GM21381 (cell line): Measurements from ENCODE around the gene SEH1L.
"Not testable (repeated sequence)": the region's sequence is repeated elsewhere in the genome, so short reads cannot be mapped to it uniquely, and the experiment has no call there.

Experiments used
- ATAC-seq: cut with Tn5 transposase; IDR thresholded peaks from one replicate; pipeline ENCODE4 v1.9.1; 2021; ENCODE audit warnings: mild to moderate bottlenecking, moderate library complexity; ENCODE audit not compliant: unreplicated experiment

SEH1L gene

DNA sequence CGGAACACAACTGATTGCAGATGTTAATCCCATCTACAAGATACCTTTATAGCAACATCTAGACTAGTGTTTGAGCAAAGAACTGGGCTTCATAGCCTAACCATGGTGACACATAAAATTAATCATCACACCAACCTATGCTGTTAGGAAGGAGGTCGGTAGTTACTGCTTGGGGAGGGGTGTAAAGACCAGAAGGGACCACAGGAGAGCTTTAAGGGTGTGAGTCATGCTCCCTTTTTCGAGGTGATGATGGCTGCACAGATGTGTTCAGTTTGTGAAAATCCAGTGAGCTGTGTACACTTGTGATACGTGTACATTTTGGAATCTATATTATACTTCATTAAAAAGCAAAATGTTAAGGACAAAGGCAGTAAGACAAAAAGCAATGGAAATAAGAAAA, 4.6 kb upstream of the SEH1L start:
- no peak for ATAC-seq

DNA sequence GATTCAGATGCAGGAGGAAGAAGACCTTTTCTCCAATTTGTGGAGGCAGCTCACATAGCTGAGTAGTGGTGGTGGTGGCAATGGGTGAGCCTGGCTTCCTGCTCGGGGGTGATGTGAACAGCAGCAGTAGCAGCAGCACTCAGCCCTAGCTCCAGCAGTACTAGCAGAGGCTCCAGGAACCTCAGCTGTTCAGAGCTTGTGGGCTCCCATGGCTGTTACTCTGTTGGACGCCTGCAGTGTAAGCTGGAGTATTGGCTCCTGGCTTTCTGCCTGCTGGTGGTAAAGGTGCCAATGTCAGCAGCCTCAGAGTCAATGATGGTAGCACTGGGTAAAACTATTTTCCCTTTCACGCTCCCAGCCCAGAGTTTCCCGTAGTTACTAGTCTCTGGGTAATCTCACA, 3.1 kb upstream of the SEH1L start:
- no peak for ATAC-seq

DNA sequence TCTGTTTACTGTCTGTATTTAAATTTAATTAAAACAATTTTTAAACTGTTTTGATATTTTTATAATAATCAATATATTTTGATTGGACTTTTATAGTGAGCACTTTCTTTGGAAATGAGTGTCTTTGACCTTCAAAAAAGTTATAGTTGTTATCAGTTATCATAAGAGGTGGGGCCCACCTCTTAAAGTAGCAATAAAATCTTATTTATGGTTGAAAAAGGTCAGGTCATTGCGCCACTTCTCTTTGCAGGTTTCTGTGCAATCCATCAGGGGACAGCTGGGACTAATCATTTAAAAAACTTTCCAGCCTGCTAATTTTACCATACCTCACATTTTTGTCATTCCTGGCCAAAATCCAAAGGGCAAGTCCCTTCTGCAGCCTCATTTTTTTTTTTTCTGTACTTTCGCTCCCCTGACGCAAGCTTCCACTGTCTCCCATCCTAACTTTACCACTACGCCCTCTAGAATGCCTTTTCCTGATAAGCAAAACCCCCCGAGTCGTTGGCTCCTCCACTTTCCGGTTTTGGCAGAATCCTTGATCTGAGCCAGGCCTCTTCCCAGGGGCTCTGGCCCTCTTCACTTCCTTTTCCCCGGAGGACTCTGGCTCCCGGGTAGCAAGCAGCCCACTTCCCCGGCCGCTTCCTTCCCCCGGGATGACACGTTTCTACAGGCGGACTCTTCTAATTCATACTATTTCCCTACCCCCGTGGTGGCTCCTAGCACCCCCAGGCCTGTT, 1.1 kb upstream of the SEH1L start:
- ATAC-seq = no peak

DNA sequence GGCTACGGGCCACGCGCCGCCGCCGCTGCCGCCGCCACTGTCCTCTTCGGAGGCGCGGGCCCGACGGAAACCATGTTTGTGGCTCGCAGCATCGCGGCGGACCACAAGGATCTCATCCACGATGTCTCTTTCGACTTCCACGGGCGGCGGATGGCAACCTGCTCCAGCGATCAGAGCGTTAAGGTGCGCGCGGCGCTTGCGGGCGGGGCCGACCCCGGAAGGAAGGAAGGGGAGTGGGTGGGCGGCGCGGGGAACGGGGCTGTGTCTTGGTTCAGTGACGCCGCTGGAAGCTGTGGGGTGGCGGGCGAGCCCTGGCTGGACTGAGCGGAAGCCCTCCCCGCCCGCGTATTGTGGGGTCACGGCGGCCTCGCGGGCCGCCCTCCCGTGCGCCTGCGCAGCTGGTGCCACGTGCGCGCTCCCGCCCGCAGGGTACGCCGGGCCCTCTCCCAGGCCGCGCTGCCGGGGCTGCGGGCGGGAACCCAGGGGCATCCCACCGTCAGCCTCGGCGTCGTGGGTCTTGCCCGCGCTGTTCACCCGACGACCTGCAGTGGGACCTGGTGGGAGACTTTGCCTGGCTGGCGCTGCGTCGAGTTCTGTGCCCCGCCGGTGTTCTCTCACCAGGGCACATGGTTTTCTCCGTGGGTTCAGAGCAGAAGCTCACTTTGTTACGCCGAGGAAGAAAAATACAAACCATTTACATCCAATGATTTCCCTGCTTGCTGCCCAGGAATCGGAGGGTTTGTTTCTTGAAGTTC, 416 bp downstream of the SEH1L start:
- peak; percentile 71 for ATAC-seq

DNA sequence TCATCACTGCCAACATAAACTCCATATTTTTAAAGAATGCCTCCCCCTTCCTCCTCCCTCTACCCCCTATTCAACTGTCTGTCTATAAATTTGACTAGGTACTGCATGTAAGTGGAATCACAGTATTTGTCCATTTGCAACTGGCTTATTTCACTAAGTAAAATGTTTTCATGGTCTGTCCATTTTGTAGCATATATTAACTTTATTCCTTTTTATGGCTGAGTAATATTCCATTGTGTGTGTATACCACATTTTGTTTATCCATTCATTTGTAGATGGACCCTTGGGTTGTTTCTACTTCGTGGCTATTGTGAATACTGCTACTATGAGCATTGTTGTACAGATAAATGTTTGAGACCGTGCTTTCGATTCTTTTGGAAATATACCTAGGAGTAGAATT, 10.7 kb downstream of the SEH1L start:
- ATAC-seq = no peak

DNA sequence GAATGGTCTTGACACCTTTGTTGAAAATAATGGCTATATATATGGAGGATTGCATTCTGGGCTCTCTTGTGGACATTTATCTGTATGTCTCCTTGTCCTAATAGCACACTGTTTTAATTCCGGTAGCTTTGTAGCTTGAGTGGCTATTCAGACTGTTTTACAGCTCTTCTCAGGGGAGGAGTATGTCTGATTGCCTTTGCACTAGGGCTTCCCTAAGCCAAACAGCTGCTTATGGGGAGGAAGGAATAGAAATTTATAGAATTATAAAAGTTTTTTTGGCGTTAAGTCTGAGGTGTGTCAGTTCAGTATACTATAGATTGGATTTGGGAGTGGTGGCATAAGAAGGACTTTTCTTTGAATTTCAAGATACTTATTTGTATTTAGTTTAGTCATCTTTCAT, 12.6 kb downstream of the SEH1L start:
- ATAC-seq = no peak

DNA sequence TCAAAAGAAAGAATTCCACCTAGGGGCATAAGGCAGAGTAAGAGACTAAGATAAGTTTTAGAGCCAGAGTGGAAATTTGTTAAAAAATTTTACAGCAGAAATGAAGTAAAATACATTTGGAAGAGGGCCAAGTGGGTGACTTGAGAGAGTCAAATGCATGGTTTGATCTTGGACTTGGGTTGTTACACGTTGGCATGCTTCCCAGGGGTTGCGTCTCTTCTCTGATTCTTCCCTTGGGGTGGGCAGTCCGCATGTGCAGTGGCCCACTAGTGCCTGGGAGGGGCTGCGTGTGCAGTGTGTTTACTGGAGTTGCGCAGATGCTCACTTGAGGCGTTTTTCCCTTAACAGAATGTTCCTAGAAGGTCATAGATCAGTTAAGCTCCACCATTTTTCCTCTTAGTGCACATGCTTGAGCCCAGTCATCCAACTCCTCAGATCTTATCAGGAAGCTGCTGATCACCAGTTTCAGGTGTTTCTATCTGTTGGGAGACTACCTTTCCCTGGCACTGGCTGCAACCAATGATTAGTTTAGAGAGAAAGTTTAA, 13.1 kb downstream of the SEH1L start:
- no peak for ATAC-seq

DNA sequence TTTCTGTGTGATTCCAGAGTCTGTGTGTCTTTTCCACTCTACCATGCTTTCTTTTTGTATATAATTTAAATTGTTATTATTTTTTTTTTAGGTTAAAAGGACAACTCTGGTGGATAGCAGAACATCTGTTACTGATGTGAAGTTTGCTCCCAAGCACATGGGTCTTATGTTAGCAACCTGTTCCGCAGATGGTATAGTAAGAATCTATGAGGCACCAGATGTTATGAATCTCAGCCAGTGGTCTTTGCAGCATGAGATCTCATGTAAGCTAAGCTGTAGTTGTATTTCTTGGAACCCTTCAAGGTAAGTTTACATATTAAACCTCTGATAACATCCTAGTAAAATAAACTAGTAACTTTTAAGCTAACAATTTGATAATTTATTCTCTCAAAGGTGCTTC, 15.3 kb downstream of the SEH1L start:
- no peak for ATAC-seq

DNA sequence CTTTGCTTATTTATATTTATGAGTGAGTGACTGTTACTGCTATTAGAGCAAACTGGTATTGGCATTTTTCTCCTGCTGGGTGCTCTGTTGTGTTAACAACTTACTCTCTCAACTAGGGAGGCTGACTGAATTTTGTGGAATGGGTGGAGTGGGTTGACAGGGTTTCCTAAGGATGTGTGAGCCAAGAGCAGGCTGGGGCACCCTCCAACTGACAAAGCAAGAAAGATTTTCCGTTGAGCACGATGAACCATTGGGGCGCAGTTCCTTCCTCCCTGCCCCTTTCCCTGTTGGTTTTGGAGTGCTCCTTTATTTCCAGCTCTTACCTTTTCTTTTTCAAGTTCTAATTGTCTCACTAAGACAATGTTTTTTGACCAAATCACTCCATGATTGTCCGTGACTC, 20.3 kb downstream of the SEH1L start:
- ATAC-seq = no peak

DNA sequence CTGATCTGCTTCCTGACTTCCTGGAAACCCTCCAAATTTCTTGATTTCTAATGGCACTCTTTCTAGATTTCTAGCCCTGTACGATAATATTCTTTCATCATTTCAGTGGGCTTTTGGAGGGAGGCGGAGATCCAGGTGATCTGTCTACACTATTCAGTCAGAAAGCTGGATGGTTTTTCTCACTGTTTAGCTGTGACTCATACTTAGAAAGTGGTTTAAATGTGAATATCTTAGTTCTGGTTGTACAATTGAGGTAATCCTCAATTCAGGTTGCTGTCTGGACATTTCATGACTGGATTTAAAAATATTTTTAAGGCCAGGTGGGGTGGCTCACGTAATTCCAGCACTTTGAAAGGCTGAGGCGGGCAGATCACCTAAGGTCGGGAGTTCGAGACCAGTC, 20.8 kb downstream of the SEH1L start:
- ATAC-seq = no peak

DNA sequence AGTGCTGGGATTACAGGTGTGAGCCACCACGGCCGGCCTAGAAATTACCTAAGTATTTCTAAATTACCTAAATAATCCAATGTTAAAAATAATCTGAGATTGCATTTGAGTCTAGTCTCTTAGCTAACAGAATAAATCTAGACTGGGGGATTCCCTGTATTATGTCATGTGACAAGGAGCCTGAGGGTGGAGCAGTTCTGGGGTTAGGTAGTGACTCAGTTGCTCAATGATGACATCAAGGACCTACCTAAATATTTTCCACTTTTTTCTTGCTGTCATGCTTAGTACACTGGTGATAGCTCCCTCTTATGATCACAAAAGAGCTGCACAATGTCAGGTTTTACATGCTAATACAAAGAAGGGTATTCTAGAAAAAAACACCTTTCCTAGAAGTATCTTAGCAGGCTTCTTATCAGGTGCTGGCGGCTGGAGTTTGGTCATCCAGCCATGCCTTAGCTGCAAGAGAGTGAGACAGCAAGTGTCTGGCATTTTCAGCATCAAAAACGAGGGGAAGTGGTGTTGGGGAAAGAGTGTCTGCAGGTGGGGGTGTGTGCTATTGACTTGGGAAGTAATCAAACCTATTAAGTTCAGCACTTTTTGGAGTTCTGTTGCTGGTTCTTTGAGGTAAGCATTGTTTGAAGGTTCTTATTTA, 25.9 kb downstream of the SEH1L start:
- no peak for ATAC-seq

DNA sequence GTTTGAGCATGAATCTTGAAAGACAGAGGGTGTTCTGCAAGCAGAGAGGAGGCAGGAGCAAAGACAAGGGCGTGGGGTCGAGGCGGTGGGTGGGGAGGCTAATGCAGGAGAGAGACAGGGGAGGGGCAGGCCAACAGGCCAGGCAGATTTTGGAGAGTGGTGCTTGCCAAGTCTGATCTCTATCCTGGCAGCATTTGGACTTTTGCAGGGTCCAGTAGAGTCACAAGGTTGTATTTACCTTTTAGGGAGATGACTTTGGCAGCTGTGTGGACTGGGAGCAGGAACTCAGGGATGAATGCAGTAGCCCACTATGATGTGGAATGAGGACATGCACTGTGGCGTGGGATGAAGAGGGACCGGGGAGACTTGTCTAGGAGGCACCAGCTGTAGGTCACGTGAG, 27.7 kb downstream of the SEH1L start:
- no peak for ATAC-seq

DNA sequence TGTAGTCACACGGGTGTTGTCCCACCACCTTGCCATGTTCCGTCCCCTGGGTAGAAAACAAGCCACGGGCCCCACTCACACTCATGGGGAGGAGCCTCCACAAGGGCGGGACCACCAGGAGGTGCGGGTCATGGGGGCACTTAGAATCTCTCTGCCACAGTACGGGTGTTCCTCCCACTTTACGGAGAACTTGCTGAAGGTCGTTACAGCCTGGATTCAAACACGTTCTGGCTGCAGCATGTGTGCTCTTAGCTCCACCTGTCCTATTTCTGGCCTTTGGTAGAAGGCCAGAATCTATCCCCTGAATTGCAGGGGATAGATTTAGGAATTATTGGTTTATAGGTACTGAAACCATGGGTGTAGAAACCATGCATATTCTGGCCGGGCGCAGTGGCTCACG, 28.5 kb downstream of the SEH1L start:
- no peak for ATAC-seq

DNA sequence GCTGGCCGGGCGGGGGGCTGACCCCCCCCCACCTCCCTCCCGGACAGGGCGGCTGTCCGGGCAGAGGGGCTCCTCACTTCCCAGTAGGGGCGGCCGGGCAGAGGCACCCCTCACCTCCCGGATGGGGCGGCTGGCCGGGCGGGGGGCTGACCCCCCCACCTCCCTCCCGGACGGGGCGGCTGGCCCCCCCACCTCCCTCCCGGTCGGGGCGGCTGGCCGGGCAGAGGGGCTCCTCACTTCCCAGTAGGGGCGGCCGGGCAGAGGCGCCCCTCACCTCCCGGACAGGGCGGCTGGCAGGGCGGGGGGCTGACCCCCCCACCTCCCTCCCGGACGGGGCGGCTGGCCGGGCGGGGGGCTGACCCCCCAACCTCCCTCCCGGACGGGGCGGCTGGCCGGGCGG, 32.3 kb downstream of the SEH1L start:
- not testable (repeated sequence) for ATAC-seq

DNA sequence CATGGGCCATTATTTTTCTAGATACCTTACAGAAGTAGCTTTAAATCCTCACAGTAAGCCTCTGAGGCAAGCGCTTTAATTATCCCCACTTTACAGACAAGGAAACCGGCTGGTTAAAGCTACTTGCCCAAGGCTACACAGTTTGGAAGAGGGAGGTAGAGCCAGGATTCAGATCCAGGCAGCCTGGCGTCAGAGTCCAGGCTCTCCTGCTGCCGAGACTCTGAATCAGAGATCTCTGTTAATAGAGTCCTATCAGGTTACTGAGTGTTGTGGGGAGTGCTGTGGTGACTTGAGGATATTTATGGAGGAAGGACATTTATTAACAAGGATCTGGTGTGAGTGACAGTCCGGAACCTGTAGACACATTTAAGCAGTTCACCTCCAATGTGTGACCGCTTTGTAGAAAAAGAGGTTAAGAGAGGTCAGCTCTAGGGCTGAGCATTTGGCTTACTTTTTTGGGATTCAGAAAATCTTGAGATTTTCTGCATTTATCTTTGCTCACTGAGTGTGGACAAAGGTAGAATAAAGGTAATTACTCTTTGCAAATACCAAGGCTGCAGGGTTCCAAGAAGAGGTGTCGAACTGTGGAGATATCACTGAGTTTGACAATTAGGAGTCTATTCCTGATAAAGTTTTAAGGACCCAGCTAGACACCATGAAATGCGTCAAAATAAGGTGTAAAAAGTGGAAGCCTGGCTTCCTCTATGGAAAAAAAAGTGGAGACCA, 41.7 kb downstream of the SEH1L start:
- no peak for ATAC-seq

DNA sequence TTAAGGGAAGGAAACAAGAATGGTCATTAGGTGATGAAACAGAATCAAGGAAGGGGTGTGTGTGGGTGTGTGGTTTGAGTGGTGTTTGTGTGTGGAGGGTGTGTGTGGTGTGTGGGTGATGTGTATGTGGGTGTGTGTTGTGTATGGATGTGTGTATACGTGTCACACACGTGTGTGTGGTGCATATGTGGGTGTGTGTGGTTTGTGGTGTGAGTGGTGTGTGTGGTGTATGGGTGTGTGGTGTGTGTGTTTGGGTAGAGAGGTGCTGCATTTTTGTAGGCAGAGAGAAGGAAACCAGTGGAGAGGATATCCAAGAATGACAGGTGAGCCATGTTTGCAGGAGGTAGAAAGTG, 42.3 kb downstream of the SEH1L start:
- ATAC-seq = no peak

DNA sequence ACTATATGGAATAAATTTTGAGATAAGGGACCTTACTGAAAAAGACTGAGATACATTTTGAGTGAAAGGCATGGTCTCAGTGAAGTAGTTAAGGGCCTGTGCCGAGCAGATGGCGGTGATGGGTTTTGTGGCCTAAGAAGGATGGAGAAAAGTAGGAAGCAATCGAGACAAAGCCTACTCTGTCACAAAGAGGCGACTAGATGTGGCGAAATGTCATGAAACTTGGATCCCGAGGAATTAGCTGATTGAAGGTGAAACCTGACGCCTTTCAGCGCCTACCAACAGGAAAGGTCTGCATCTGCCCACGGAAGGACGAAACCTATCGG, 42.8 kb downstream of the SEH1L start:
- ATAC-seq = no peak

DNA sequence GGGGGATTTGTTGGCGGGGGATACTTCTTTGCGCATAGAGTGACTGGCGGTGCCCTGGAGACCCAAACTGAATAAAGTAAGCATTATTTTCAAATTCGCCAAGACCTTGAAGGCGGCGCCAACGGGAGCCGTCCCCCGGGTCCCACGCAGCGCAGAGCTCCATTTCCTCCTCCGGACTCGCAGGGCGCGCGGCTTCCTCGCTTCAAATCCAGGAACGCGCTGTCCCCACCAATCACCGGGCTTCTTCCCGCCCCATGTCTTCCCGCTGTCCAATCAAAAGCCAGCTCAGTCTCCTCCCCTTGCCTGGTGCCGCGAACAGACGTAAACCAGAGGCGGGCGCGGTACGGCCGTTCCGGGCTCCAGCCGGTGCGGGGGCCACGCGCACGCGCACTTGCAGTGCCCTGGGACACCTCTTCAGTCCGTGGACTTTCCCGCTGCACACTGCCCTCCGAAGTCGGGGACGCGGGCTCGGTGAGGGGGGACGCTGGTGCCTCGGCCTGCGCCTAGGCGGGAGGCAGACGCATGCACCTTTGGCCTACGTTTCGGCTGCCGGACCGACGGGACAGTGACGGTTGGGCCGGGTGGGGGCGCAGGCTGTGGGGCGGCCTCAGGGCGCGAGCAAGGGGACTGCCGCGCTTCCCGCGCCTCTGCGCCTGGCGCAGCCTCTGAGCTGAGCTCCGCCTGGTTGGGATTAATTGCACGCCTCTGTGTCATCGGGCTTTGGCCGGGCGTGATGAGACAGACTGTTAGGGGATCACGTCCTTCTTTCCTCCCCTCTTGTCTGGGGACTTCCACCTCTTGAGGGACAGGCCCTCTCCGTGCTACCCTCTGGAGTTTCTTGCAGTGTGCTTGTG, 43.4 kb downstream of the SEH1L start, which contains the start of gene CEP192:
TSS of gene CEP192 (plus strand) at position 396 of the 854 bp plus-strand sequence. CDS start 8,063 bp downstream, outside the sequence.
- ATAC-seq = peak; percentile 83

DNA sequence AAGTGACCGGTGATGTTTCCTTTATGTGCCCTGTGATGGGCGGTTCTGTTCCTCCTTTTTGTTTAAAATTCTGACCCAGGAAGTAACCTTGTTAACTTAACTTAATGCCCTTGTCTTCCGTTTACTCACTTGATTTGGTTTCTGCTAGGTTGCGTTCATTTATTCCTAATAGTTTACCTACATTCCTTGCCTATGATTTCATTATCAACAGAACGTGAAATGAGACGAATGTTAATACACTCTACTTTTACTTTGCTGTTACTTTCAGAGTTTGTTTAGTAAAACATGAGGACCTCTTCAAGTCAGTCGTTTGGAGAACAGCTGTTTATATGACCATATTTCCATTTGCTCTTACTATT, 44.0 kb downstream of the SEH1L start:
- no peak for ATAC-seq

DNA sequence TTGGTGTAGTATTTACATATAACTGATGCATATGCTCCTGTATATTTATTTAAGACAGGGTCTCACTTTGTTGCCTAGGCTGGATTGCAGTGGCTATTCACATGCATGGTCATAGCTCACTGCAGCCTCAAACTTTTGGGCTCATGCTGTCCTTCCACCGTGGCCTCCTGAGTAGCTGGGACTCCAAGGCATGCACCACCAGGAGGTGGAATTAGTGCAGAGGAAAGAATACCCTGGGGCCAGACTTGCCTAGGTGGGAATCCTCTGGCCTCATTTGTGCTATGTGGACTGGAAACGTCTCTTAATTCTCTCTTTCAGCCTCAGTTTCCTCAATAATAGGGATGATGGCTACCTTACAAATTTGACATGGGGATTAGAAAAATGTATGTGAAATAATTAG, 45.6 kb downstream of the SEH1L start:
- no peak for ATAC-seq
